Ramos (cell line): Measurements from ENCODE around the gene DOK6.
"Not testable (repeated sequence)": the region's sequence is repeated elsewhere in the genome, so short reads cannot be mapped to it uniquely, and the experiment has no call there.

Experiments used
- in situ Hi-C: fragments of 300-500 bp; cut with MboI; formaldehyde crosslinking; loops from one replicate; pipeline ENCODE4 v1.14.3; 2022; ENCODE audit warnings: low sequenced_read_pairs; ENCODE audit not compliant: unreplicated experiment

The DOK6 gene

GRCh38 chr18:69780851-69781250, 380.2 kb downstream of the DOK6 start:
- in situ Hi-C loops, result no loop called here

- in situ Hi-C loops, result no loop called here
Observed at GRCh38 chr18:69784815-69785214, 384.1 kb downstream of the DOK6 start.

- in situ Hi-C loops, result no loop called here
Observed at GRCh38 chr18:69785466-69785865, 384.8 kb downstream of the DOK6 start.

- in situ Hi-C loops, result no loop called here
Observed at GRCh38 chr18:69786427-69786826, 385.7 kb downstream of the DOK6 start.

GRCh38 chr18:69787825-69788547, 387.3 kb downstream of the DOK6 start:
- in situ Hi-C loops, result no loop called here

- in situ Hi-C loops, result no loop called here
Observed at GRCh38 chr18:69789794-69790193, 389.1 kb downstream of the DOK6 start.

GRCh38 chr18:69790649-69791048, 390.0 kb downstream of the DOK6 start:
- in situ Hi-C loops, result no loop called here

GRCh38 chr18:69795791-69796190, 395.1 kb downstream of the DOK6 start:
- in situ Hi-C loops, result no loop called here

- in situ Hi-C loops, result no loop called here
Observed at GRCh38 chr18:69804776-69805501, 404.3 kb downstream of the DOK6 start.

- in situ Hi-C loops, result no loop called here
Observed at GRCh38 chr18:69808399-69808798, 407.7 kb downstream of the DOK6 start.

- in situ Hi-C loops, result no loop called here
Observed at GRCh38 chr18:69813559-69813958, 412.9 kb downstream of the DOK6 start.

- in situ Hi-C loops, result no loop called here
Observed at GRCh38 chr18:69814861-69815385, 414.2 kb downstream of the DOK6 start.

- in situ Hi-C loops, result no loop called here
Observed at GRCh38 chr18:69817335-69817940, 416.8 kb downstream of the DOK6 start.

- in situ Hi-C loops, result no loop called here
Observed at GRCh38 chr18:69819460-69819859, 418.8 kb downstream of the DOK6 start.

- in situ Hi-C loops, result no loop called here
Observed at GRCh38 chr18:69820538-69820937, 419.9 kb downstream of the DOK6 start.

- in situ Hi-C loops, result no loop called here
Observed at GRCh38 chr18:69830189-69830588, 429.5 kb downstream of the DOK6 start.

- in situ Hi-C loops, result not testable (repeated sequence)
Observed at GRCh38 chr18:69834980-69835379, 434.3 kb downstream of the DOK6 start.

GRCh38 chr18:69838003-69838402, 437.3 kb downstream of the DOK6 start:
- in situ Hi-C loops, result no loop called here

GRCh38 chr18:69838620-69839411, 438.1 kb downstream of the DOK6 start:
- in situ Hi-C loops, result no loop called here

- in situ Hi-C loops, result no loop called here
Observed at GRCh38 chr18:69839497-69839896, 438.8 kb downstream of the DOK6 start.
